GM19438 (cell line): ENCODE results near the gene LGALS7B.
A peak's percentile ranks its signal among the peaks of the same experiment; 100 is the strongest.
"Not testable (repeated sequence)": the region's sequence is repeated elsewhere in the genome, so short reads cannot be mapped to it uniquely, and the experiment has no call there.

Source experiments
- ATAC-seq: cut with Tn5 transposase; IDR thresholded peaks from one replicate; pipeline ENCODE4 v1.9.1; 2021; ENCODE audit warnings: low read depth; ENCODE audit not compliant: unreplicated experiment

LGALS7B gene

GRCh38 chr19:38816131-38816750, 27.2 kb downstream of the LGALS7B start:
- no peak for ATAC-seq

- no peak for ATAC-seq
Observed at GRCh38 chr19:38817081-38817480, 28.1 kb downstream of the LGALS7B start.

GRCh38 chr19:38819231-38819920, 30.4 kb downstream of the LGALS7B start:
- no peak for ATAC-seq

GRCh38 chr19:38821230-38821825, 32.3 kb downstream of the LGALS7B start:
- not testable (repeated sequence) for ATAC-seq

- ATAC-seq: not testable (repeated sequence)
Observed at GRCh38 chr19:38825936-38826335, 36.9 kb downstream of the LGALS7B start.

GRCh38 chr19:38826856-38827551, 38.0 kb downstream of the LGALS7B start:
- no peak for ATAC-seq

- not testable (repeated sequence) for ATAC-seq
Observed at GRCh38 chr19:38829203-38829602, 40.2 kb downstream of the LGALS7B start.

- ATAC-seq: no peak
Observed at GRCh38 chr19:38830039-38830733, 41.2 kb downstream of the LGALS7B start.

- ATAC-seq: peak; percentile 41
Observed at GRCh38 chr19:38831142-38831605, 42.2 kb downstream of the LGALS7B start.

- ATAC-seq: no peak
Observed at GRCh38 chr19:38833092-38833425, 44.1 kb downstream of the LGALS7B start.

GRCh38 chr19:38834104-38834490, 45.1 kb downstream of the LGALS7B start:
- no peak for ATAC-seq

GRCh38 chr19:38834590-38834989, 45.6 kb downstream of the LGALS7B start:
- no peak for ATAC-seq

GRCh38 chr19:38836159-38836982, 47.4 kb downstream of the LGALS7B start:
- ATAC-seq: no peak

- no peak for ATAC-seq
Observed at GRCh38 chr19:38836983-38837626, 48.1 kb downstream of the LGALS7B start.

- no peak for ATAC-seq
Observed at GRCh38 chr19:38837656-38838121, 48.7 kb downstream of the LGALS7B start.

GRCh38 chr19:38838208-38838985, 49.4 kb downstream of the LGALS7B start:
- ATAC-seq: no peak

- ATAC-seq: no peak
Observed at GRCh38 chr19:38838986-38839761, 50.2 kb downstream of the LGALS7B start.
